Heart left ventricle (tissue), 16 donors: Measurements from ENCODE around the gene HOXD9. TPM values are rescaled to one million over a fixed set of nuclear protein-coding genes. Genes with fewer than 3 reads are reported as not detected.

Experiments
- ATAC-seq, 4 donors: fragments of 200-7000 bp; cut with Tn5 transposase; one replicate each; pipeline ENCODE4 v1.9.1; 2020 to 2022; ENCODE audit warnings: moderate library complexity in 4 of 4, mild to moderate bottlenecking in 3 of 4, moderate number of reproducible peaks in 1 of 4
- DNase-seq, 5 donors: peaks; one replicate each; pipeline ENCODE4 v3.0.0-alpha.2; 2020
- H3K27ac ChIP-seq, 12 donors: fragments of 200-600 bp; sonication (generic) in 4 of 12; one replicate each; pipeline versions ENCODE4 v1.5.0 to v1.8.0; 2016 to 2022; ENCODE audit warnings: mild to moderate bottlenecking in 2 of 12
- H3K27me3 ChIP-seq, 9 donors: fragments of 200-600 bp; sonication (generic) in 2 of 9; one replicate each; pipeline versions ENCODE4 v1.5.1 to v1.8.0; 2016 to 2022; ENCODE audit warnings: mild to moderate bottlenecking in 3 of 9
- H3K36me3 ChIP-seq, 9 donors: fragments of 200-600 bp; sonication (generic) in 2 of 9; one replicate each; pipeline versions ENCODE4 v1.5.0 to v1.8.0; 2018 to 2022; ENCODE audit warnings: mild to moderate bottlenecking in 2 of 9
- H3K4me1 ChIP-seq, 12 donors: fragments of 200-600 bp; sonication (generic) in 4 of 12; one replicate each; pipeline versions ENCODE4 v1.5.0 to v1.8.0; 2016 to 2022; ENCODE audit warnings: mild to moderate bottlenecking in 3 of 12
- H3K4me3 ChIP-seq, 12 donors: fragments of 200-600 bp; sonication (generic) in 4 of 12; one replicate each; pipeline versions ENCODE4 v1.5.0 to v1.8.0; 2017 to 2022; ENCODE audit warnings: mild to moderate bottlenecking in 9 of 12, moderate library complexity in 4 of 12
- H3K9me3 ChIP-seq, 12 donors: fragments of 200-600 bp; sonication (generic) in 4 of 12; one replicate each; pipeline versions ENCODE4 v1.5.0 to v1.8.0; 2016 to 2022; ENCODE audit warnings: mild to moderate bottlenecking in 1 of 12
- CTCF ChIP-seq, 12 donors: fragments of 200-600 bp; sonication (generic) in 4 of 12; IDR thresholded peaks; one replicate each; pipeline versions ENCODE4 v1.5.0 to v1.8.0; 2018 to 2022; ENCODE audit warnings: antibody characterized with exemption in 12 of 12, mild to moderate bottlenecking in 5 of 12
- POLR2A ChIP-seq, 2 donors: fragments of 450-650 bp; IDR thresholded peaks; one replicate each; pipeline ENCODE4 v1.6.1; 2017; ENCODE audit warnings: antibody characterized with exemption in 2 of 2, mild to moderate bottlenecking in 2 of 2, moderate library complexity in 2 of 2
- WGBS, 4 donors: extraction: QIAGEN DNeasy Blood & Tissue Kit in 2 of 4; methylation state at CpG; one replicate each; pipeline versions ENCODE4 v1.1.5 to v1.1.7; 2013 to 2018; 5-methylcytosine and 5-hydroxymethylcytosine counted together
- intact Hi-C, 10 donors: fragments of 100-400 bp; cut with DNase I; formaldehyde crosslinking; loops; one replicate each; pipeline versions ENCODE4 v1.11.1 to v1.14.2; 2022
- polyA plus RNA-seq, 2 donors: library from polyadenylated mRNA; stranded (reverse); fragments of 200-250 nt; gene quantifications; one replicate each; pipeline ENCODE4 v1.2.3, GENCODE V29; 2013
- total RNA-seq, 9 donors: library from RNA; depleted of rRNA in 2 of 9; stranded (reverse); fragments of >200 nt in 2 of 9; fragmentation: NEBNext Ultra II Directional in 3 of 9; extraction: Animal tissue kit (Norgen Biotek cat#: 25700) in 3 of 9; gene quantifications; one replicate each; pipeline versions ENCODE4 v1.1.0 to v1.2.4, GENCODE V29; 2016 to 2023
- donor health status: ischemic (EF 13 %, LVEDD 7.1; RV severe dilation, severe dysfunction).
- donor health status: healthy with polysubstance abuse.
- donor health status: DM: no; HTN: yes; CAD: no.
- donor health status: DM: no; HTN: no; CAD: no.
- donor health status: ischemic (EF 25% LVEDD 6.9; RV normal size, moderate dysfunction).
- donor health status: ischemic (EF 25% LVEDD 5.7; RV mildly dilated, moderate dysfunction).
- donor health status: healthy.
- donor health status: DM: yes; HTN: yes; CAD: no.
- donor health status: ischemic (EF 35%, LVEDD 5.7; RV mildly dilated, moderate dysfunction).
- donor health status: nonischemic (EF 11% LVEDD 7.7; RV severe dilation, severe dysfunction).
- donor health status: DM: yes; HTN: yes; CAD: no.
- donor health status: PGD.
- donor health status: ischemic (EF 29% LVEDD 5.4; RV normal size, mild dysfunction).
- donor health status: nonischemic (EF 23%, LVEDD 6.1; RV moderate dilation, normal function).

Gene HOXD9
- total and polyA plus RNA-seq, 11 donors, result 0.23 to 0.43 (median 0.40) TPM; not detected in 8

DNA sequence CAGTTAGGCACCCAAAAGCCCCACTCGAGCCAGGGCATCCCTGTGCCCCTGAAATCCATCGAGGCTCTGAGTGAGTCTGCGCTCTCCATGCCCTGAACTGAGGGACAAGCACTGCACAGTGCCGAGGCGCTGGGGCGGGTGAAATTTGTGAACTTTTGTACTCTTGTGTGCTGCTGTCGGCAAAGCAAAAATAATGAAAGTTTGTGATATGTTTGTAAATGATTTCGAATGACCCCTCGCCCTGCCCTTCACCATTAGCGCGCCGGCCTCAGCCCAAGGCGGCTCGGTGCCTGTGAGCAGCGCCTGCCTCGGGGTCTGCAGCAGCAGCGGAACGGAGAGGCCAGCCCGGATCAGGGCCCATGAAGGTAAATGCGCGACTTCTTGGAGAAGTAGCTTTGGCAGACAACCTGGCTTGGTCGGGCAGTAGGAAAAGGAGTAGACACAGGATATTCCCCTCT lies 27.0 kb downstream of the HOXD9 start:
- Histone ChIP-seq H3K27me3 (peaks cover 57 to 100% (median 93%) of the 10 kb centered on the region in 9 donors), H3K4me3 (no peak overlapping the region), H3K36me3 (no peaks in the 10 kb centered on the region), H3K9me3 (no peaks in the 10 kb centered on the region), H3K27ac (no peak overlapping the region), H3K4me1 (peaks cover 0 to 12% (median 0%) of the 10 kb centered on the region in 12 donors)
- ATAC-seq (no peak), DNase-seq (no peak)
- TF ChIP-seq POLR2A (IDR thresholded peaks at IDR 0.05) (no peak), CTCF (IDR thresholded peaks at IDR 0.05) (no peak)
- 16 to 50% (median 35%) methylated on average over 22 of the region's 22 CpGs for WGBS, 4 donors
- intact Hi-C loops, result no loop called here

DNA sequence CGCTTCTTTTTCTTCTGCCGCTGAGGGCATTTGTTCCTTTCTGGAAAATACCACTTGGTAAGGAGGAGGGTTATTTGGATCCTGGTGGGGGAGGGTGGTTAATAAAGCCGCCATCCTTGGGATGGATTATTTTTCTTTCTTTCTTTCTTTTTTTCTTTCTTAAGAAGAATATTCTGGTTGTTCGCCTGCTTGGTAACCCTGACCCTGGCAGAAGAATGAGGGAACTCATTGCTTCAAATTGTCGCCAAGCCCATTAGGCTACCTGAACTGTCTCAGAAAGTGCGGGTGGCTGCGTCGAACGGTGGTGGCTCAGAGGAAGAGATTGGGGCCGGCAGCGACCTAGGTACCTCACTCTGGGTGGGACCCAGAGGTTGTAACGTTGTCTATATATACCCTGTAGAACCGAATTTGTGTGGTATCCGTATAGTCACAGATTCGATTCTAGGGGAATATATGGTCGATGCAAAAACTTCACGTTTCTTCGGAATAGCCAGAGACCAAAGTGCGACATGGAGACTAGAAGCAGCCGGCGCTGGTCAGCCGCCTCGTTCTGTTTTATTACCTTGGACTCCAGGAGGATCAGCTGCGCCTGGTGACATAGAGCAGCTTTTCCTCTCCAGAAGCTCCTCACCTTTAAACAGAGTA lies 27.5 kb downstream of the HOXD9 start:
- H3K27me3 ChIP-seq, result peaks cover 62 to 100% (median 92%) of the 10 kb centered on the region in 9 donors
- no peaks in the 10 kb centered on the region for H3K9me3 ChIP-seq
- no peak overlapping the region for H3K27ac ChIP-seq
- 13 to 45% (median 25%) methylated on average over 24 of the region's 24 CpGs for WGBS, 4 donors
- peaks cover 0 to 12% (median 0%) of the 10 kb centered on the region in 12 donors for H3K4me1 ChIP-seq
- H3K36me3 ChIP-seq, result no peaks in the 10 kb centered on the region
- intact Hi-C loops, result loop anchor here in 1 of 10 donors (10.0 kb wide), 1 partner anchor 115 kb away; the partner anchor contains the start of gene MTX2
- DNase-seq (no peak), ATAC-seq (no peak)
- TF ChIP-seq POLR2A (IDR thresholded peaks at IDR 0.05) (no peak), CTCF (IDR thresholded peaks at IDR 0.05) (no peak)
- no peak overlapping the region for H3K4me3 ChIP-seq

DNA sequence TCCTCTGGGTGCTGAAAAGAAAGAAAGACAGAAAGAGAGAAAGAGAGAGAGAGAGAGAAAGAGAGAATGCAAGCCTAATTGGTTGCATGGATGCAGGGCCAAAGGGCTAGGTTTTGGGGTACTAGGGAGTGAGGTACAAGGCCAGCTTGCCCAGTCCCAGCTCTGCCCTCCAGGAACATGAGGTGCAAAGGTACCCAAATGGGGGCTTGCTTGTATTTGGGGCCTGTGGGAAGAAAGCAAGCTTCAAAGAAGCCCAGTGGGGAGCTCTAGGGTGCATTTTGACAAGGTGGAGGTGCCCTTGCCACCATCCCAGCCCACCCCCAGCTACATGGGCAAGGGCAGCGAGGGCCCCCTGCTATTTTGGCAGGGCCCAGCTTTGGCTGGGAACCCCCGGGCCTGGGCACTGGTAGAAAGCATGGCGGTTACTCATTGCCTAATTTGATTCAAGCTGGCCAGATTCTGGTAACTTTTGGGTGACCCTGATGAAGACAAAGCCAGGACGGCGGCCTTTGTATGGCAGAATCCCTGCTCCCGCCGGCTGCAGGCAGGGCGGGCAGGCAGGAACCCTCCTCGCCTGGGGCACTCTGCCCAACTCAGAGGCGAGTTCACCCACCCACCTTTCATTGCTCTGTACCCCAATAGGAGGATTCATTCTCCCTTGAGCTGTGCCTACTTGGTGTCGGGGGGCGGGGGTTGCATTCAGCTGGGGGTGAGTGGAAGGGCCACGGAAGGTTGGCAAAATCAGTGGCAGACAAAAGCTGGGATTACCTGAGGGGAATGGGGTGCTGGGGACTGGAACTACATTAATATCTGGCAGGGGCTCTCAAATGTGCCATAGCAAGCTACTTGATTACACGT lies 28.3 kb downstream of the HOXD9 start:
- peaks cover 67 to 100% (median 96%) of the 10 kb centered on the region in 9 donors for H3K27me3 ChIP-seq
- intact Hi-C loops, result loop anchor here in 1 of 10 donors (10.0 kb wide), 1 partner anchor 114 kb away; the partner anchor contains the start of gene MTX2
- ATAC-seq, result no peak
- H3K4me3 ChIP-seq, result no peak overlapping the region
- TF ChIP-seq POLR2A (IDR thresholded peaks at IDR 0.05), result no peak
- TF ChIP-seq CTCF (IDR thresholded peaks at IDR 0.05), result no peak
- 15 to 39% (median 31%) methylated on average over 13 to 14 of the region's 14 CpGs for WGBS, 4 donors
- H3K4me1 ChIP-seq, result peaks cover 0 to 12% (median 0%) of the 10 kb centered on the region in 12 donors
- H3K27ac ChIP-seq, result no peak overlapping the region
- H3K36me3 ChIP-seq, result no peaks in the 10 kb centered on the region
- no peaks in the 10 kb centered on the region for H3K9me3 ChIP-seq
- DNase-seq, result no peak
